Kidney (tissue), 14 donors: ENCODE data around the gene PRDM16. TPM values are rescaled to one million over a fixed set of nuclear protein-coding genes. Genes with fewer than 3 reads are reported as not detected.

Experiments
- DNase-seq, 5 donors: peaks; one replicate each; pipeline ENCODE4 v3.0.0-alpha.2; 2013 to 2020
- FAIRE-seq: peaks from 2 replicates; lab custom pipeline; 2012; peaks lifted over from hg19 to GRCh38; lab: Jason Lieb, UNC
- H3K27ac ChIP-seq, 2 donors: one replicate each; pipeline ENCODE4 v1.7.0; 2013; ENCODE audit warnings: low read depth in 2 of 2, low read length in 2 of 2, inconsistent platforms in 1 of 2
- H3K27me3 ChIP-seq: one replicate; pipeline ENCODE4 v1.7.1; 2013; ENCODE audit warnings: low read length, inconsistent platforms; ENCODE audit not compliant: control insufficient read depth, insufficient read depth
- H3K36me3 ChIP-seq, 3 donors: one replicate each; pipeline versions ENCODE4 v1.7.0 to v1.7.1; 2013; ENCODE audit warnings: low read length in 3 of 3, control low read depth in 1 of 3, inconsistent platforms in 1 of 3; ENCODE audit not compliant: insufficient read depth in 3 of 3, control insufficient read depth in 2 of 3
- H3K4me1 ChIP-seq, 3 donors: one replicate each; pipeline versions ENCODE4 v1.7.0 to v1.7.1; 2013; ENCODE audit warnings: low read length in 3 of 3, inconsistent platforms in 1 of 3, low read depth in 1 of 3; ENCODE audit not compliant: control insufficient read depth in 2 of 3, insufficient read depth in 2 of 3
- H3K4me3 ChIP-seq, 3 donors: one replicate each; pipeline versions ENCODE4 v1.7.0 to v1.8.1; 2013; ENCODE audit warnings: low read length in 3 of 3, control low read depth in 1 of 3, inconsistent platforms in 1 of 3
- H3K9ac ChIP-seq, 3 donors: one replicate each; pipeline versions ENCODE4 v1.7.0 to v1.7.1; 2013; ENCODE audit warnings: low read length in 3 of 3, control low read depth in 1 of 3, inconsistent platforms in 1 of 3
- H3K9me3 ChIP-seq, 3 donors: one replicate each; pipeline versions ENCODE4 v1.7.0 to v1.7.1; 2013; ENCODE audit warnings: low read length in 3 of 3, control low read depth in 1 of 3, inconsistent platforms in 1 of 3; ENCODE audit not compliant: control insufficient read depth in 2 of 3, insufficient read depth in 1 of 3
- intact Hi-C: fragments of 100-400 bp; cut with DNase I; formaldehyde crosslinking; loops from one replicate; pipeline ENCODE4 v1.11.1; 2022
- polyA plus RNA-seq: library from polyadenylated mRNA; stranded (reverse); fragments of 350-450 nt; fragmentation: Illumina TruSeq; extraction: RNeasy Lipid Tissue Mini Kit (QIAGEN cat#74804); gene quantifications from one replicate; pipeline ENCODE4 v1.2.3, GENCODE V29; 2014; ENCODE audit warnings: low read depth, low replicate concordance; ENCODE audit not compliant: insufficient read depth
- total RNA-seq: library from RNA; stranded (reverse); fragmentation: NEBNext Ultra II Directional; extraction: Animal tissue kit (Norgen Biotek cat#: 25700); gene quantifications from one replicate; pipeline ENCODE4 v1.2.1, GENCODE V29; 2021
- TF ChIP-seq, protein P1 (sequence below): IDR thresholded peaks from 3 replicates; pipeline ENCODE4 v1.5.1; 2012; ENCODE audit warnings: mild to moderate bottlenecking, moderate library complexity, borderline replicate concordance; ENCODE audit not compliant: insufficient read depth; ENCODE audit errors: extremely low read depth
- donor health status: control.
- donor health status: control.
- donor health status: control.
- donor health status: control.
- donor health status: control.
- donor health status: DM: yes; HTN: yes; CAD: no.
- donor health status: Normal renal cell carcinoma (clear cell type).

Gene PRDM16
- total and polyA plus RNA-seq, 2 donors from 2014 or later = 3.0 to 21.9 TPM

DNA sequence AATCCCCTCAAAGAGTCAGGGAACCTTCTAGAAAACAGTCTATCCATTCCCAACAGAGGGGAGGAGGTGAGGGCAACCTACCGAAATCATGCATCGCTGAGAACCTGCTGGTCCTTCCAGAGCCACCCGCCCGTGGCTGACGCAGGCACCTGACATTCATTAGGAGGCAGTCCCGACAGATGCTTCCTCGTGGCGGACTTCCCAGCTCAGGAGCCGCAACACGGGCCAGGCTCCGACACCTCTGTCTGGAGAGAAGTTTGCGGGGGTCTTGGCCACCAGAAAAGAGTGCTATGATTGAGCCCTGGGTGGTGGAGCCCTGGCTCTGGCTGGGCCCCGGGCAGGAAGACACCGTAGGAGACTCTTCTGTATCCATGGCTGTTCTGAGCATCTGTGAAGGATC, 299.1 kb downstream of the PRDM16 start:
- intact Hi-C loops = no loop called here

DNA sequence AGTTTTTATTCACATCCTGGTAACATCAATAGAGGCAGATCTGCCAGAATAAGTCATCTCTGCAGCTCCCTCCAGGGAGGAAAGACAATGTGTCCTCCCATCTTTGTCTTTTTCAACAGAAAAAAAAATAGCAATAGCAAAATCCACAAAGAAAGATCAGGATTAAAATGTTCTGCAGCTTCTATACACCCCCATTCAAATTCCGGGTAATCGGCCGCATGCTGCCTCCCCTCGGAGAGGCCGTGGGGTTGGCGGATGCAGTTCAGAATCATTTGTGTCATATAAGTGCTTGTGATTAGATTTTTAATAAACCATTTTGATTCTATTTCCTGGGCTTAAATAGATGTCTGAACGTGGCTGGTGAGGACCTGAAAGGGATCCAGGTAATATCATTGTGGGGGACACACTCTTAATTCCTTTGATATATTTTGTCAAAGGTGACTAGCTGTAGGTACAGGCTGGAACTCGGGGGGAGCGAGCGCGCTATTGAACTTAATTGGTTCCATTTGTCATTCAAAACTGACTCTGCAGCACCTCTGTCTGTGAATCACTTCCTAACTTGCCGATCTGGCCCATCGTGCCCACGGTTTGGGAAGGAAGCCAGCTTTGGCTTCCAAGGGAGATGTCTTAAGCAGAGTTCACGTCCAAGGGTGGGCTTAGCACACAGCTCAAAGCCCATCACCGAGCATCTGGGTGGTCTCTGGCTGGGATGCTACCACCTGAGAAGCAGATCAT, 299.9 kb downstream of the PRDM16 start:
- no peak for DNase-seq
- peaks cover 10% of the 10 kb centered on the region for H3K27me3 ChIP-seq
- H3K36me3 ChIP-seq = no peaks in the 10 kb centered on the region
- TF ChIP-seq, protein P1, sequence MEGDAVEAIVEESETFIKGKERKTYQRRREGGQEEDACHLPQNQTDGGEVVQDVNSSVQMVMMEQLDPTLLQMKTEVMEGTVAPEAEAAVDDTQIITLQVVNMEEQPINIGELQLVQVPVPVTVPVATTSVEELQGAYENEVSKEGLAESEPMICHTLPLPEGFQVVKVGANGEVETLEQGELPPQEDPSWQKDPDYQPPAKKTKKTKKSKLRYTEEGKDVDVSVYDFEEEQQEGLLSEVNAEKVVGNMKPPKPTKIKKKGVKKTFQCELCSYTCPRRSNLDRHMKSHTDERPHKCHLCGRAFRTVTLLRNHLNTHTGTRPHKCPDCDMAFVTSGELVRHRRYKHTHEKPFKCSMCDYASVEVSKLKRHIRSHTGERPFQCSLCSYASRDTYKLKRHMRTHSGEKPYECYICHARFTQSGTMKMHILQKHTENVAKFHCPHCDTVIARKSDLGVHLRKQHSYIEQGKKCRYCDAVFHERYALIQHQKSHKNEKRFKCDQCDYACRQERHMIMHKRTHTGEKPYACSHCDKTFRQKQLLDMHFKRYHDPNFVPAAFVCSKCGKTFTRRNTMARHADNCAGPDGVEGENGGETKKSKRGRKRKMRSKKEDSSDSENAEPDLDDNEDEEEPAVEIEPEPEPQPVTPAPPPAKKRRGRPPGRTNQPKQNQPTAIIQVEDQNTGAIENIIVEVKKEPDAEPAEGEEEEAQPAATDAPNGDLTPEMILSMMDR = no peak
- no peaks in the 10 kb centered on the region for H3K9me3 ChIP-seq
- intact Hi-C loops = no loop called here
- FAIRE-seq = no peak
- H3K27ac ChIP-seq = peak overlapping the region; percentile 51
- H3K9ac ChIP-seq = no peak overlapping the region
- H3K4me3 ChIP-seq = no peak overlapping the region
- peaks cover 0 to 5% (median 0%) of the 10 kb centered on the region in 3 donors for H3K4me1 ChIP-seq

More for the DNA sequence above, 299.1 kb downstream of the PRDM16 start:
- no peak for FAIRE-seq
- Histone ChIP-seq H3K4me1 (peaks cover 0 to 4% (median 0%) of the 10 kb centered on the region in 3 donors), H3K27me3 (peaks cover 10% of the 10 kb centered on the region), H3K4me3 (no peak overlapping the region), H3K36me3 (no peaks in the 10 kb centered on the region), H3K27ac (no peak overlapping the region), H3K9ac (no peak overlapping the region), H3K9me3 (no peaks in the 10 kb centered on the region)
- TF ChIP-seq, protein P1 = no peak
- no peak for DNase-seq

DNA sequence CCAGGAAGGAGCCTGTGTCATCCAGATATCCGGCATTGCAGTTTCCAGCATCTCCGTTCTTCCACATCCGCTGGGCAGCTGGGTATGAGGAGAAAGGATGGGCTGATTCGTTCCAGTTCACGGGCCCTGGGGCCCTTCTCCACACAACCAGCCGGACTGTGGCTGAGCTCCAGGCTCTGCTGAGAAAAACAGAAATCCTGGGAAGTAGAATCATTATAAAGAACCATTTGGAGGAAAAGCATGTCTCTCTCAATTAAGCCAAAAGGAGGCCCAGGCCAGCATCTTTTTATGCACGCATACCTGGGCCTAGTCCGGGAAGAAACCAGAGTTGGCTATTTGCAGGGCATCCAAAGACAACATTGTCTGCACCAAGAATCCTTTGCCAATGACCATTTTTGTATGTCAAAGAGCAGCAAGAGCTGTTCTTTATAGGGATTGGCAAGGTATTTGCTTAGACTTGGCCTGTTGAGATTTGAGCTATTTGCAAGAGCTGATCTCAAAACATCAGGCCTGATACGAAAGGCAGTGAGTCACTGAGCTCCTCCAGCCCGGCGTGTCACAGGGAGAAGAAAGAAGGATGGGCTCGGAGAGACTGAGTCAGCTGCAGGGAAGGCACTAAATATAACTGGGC, 300.6 kb downstream of the PRDM16 start:
- DNase-seq (no peak), FAIRE-seq (no peak)
- peak overlapping the region; percentile 51 for H3K27ac ChIP-seq
- H3K4me1 ChIP-seq = peaks cover 0 to 5% (median 0%) of the 10 kb centered on the region in 3 donors
- H3K4me3 ChIP-seq = no peak overlapping the region
- no peak overlapping the region for H3K9ac ChIP-seq
- intact Hi-C loops = no loop called here
- H3K27me3 ChIP-seq = peaks cover 10% of the 10 kb centered on the region
- TF ChIP-seq, protein P1 = no peak
- H3K36me3 ChIP-seq = no peaks in the 10 kb centered on the region
- no peaks in the 10 kb centered on the region for H3K9me3 ChIP-seq
